ENCODE data around the gene NUDT14. TPM values are rescaled to one million over a fixed set of nuclear protein-coding genes. Genes with fewer than 3 reads are reported as not detected.

The NUDT14 gene
- total RNA-seq = 10 to 100 TPM; 14.6 to 22.2 (median 19.8) TPM

- H3K36me3 ChIP-seq = no peaks in the 10 kb centered on the region
- peak within 1 kb of the TSS; percentile 54 for H3K4me3 ChIP-seq
- H3K27ac ChIP-seq = no peak within 1 kb of the TSS
- H3K27me3 ChIP-seq = no peaks in the 10 kb centered on the region
- H3K9me3 ChIP-seq = no peaks in the 10 kb centered on the region
- DNase-seq (ENCODE audit: low spot score in 2 of 2) = no peak
- 0% methylated on average over 14 of the region's 106 CpGs for WGBS
- TF ChIP-seq POLR2A (IDR thresholded peaks at IDR 0.05) (no peak), POLR2AphosphoS5 (IDR thresholded peaks at IDR 0.05) (no peak), CTCF (IDR thresholded peaks at IDR 0.05) (no peak), EP300 (IDR thresholded peaks at IDR 0.05) (no peak)
- peaks cover 26% of the 10 kb centered on the region for H3K4me1 ChIP-seq
These were observed at the start of gene NUDT14 for GRCh38 chr14:105180592-105181548. Gene NUDT14, minus strand, starts transcription at chr14:105181312. Its CDS starts 103 bp downstream, at chr14:105181209.

- 83% methylated on average over 8 of the region's 18 CpGs for WGBS
- no peak for TF ChIP-seq CTCF (IDR thresholded peaks at IDR 0.05)
- no peak for TF ChIP-seq POLR2A (IDR thresholded peaks at IDR 0.05)
- no peak for TF ChIP-seq POLR2AphosphoS5 (IDR thresholded peaks at IDR 0.05)
- TF ChIP-seq EP300 (IDR thresholded peaks at IDR 0.05) = no peak
These were observed 48.1 kb upstream of the NUDT14 start for GRCh38 chr14:105229099-105229655.

GRCh38 chr14:105228562-105228961, 47.5 kb upstream of the NUDT14 start:
- H3K36me3 ChIP-seq = peaks cover 28% of the 10 kb centered on the region
- DNase-seq (ENCODE audit: low spot score in 2 of 2) = no peak
- no peaks in the 10 kb centered on the region for H3K27me3 ChIP-seq
- H3K4me3 ChIP-seq = no peak overlapping the region
- no peaks in the 10 kb centered on the region for H3K9me3 ChIP-seq
- 85% methylated on average over 15 of the region's 17 CpGs for WGBS
- TF ChIP-seq POLR2A (IDR thresholded peaks at IDR 0.05) (no peak), CTCF (IDR thresholded peaks at IDR 0.05) (no peak), POLR2AphosphoS5 (IDR thresholded peaks at IDR 0.05) (no peak), EP300 (IDR thresholded peaks at IDR 0.05) (no peak)
- H3K27ac ChIP-seq = no peak overlapping the region
- H3K4me1 ChIP-seq = no peaks in the 10 kb centered on the region

More at GRCh38 chr14:105229099-105229655, 48.1 kb upstream of the NUDT14 start:
- DNase-seq (ENCODE audit: low spot score in 2 of 2) = no peak
- peaks cover 25% of the 10 kb centered on the region for H3K36me3 ChIP-seq
- H3K27me3 ChIP-seq = no peaks in the 10 kb centered on the region
- no peak overlapping the region for H3K27ac ChIP-seq
- H3K4me3 ChIP-seq = no peak overlapping the region
- no peaks in the 10 kb centered on the region for H3K9me3 ChIP-seq
- no peaks in the 10 kb centered on the region for H3K4me1 ChIP-seq

- DNase-seq (ENCODE audit: low spot score in 2 of 2) = no peak
- Histone ChIP-seq H3K9me3 (no peaks in the 10 kb centered on the region), H3K27ac (no peak overlapping the region), H3K4me1 (no peaks in the 10 kb centered on the region), H3K27me3 (no peaks in the 10 kb centered on the region), H3K36me3 (peaks cover 35% of the 10 kb centered on the region), H3K4me3 (no peak overlapping the region)
- TF ChIP-seq POLR2A (IDR thresholded peaks at IDR 0.05) (no peak), EP300 (IDR thresholded peaks at IDR 0.05) (no peak), POLR2AphosphoS5 (IDR thresholded peaks at IDR 0.05) (no peak), CTCF (IDR thresholded peaks at IDR 0.05) (no peak)
- 98% methylated on average over 14 of the region's 14 CpGs for WGBS
These were observed 46.2 kb upstream of the NUDT14 start for GRCh38 chr14:105227346-105227745.

- Histone ChIP-seq H3K27me3 (no peaks in the 10 kb centered on the region), H3K36me3 (peaks cover 43% of the 10 kb centered on the region)
These were observed 45.1 kb upstream of the NUDT14 start for GRCh38 chr14:105226198-105226597.

More at GRCh38 chr14:105226198-105226597, 45.1 kb upstream of the NUDT14 start:
- H3K27ac ChIP-seq = no peak overlapping the region
- H3K4me1 ChIP-seq = no peaks in the 10 kb centered on the region
- DNase-seq (ENCODE audit: low spot score in 2 of 2) = no peak
- TF ChIP-seq CTCF (IDR thresholded peaks at IDR 0.05) = no peak
- TF ChIP-seq EP300 (IDR thresholded peaks at IDR 0.05) = no peak
- TF ChIP-seq POLR2A (IDR thresholded peaks at IDR 0.05) = no peak
- no peak for TF ChIP-seq POLR2AphosphoS5 (IDR thresholded peaks at IDR 0.05)
- no peaks in the 10 kb centered on the region for H3K9me3 ChIP-seq
- H3K4me3 ChIP-seq = no peak overlapping the region
- WGBS = 98% methylated on average over 6 of the region's 10 CpGs
